Motor neuron (in vitro differentiated cells): Measurements from ENCODE around the gene MYO1B. TPM values are rescaled to one million over a fixed set of nuclear protein-coding genes. Genes with fewer than 3 reads are reported as not detected.

Experiments
- ATAC-seq, 8 experiments: fragments of 200-7000 bp; cut with Tn5 transposase; replicated peaks in 6 of 8; 2 replicates each; pipeline ENCODE4 v1.8.0; 2021; ENCODE audit warnings: mild to moderate bottlenecking in 8 of 8, moderate library complexity in 8 of 8
- H3K27ac ChIP-seq, 2 donors: fragments of 250-450 bp; sonication (Bioruptor Pico); 2 replicates each; pipeline ENCODE4 v1.9.0; 2021; ENCODE audit warnings: antibody characterized with exemption in 2 of 2, mild to moderate bottlenecking in 2 of 2, moderate library complexity in 1 of 2
- H3K4me1 ChIP-seq, 2 donors: fragments of 250-450 bp; sonication (Bioruptor Pico); replicated peaks in 1 of 2; 2 replicates each; pipeline ENCODE4 v1.6.1; 2021; ENCODE audit warnings: antibody characterized with exemption in 2 of 2, mild to moderate bottlenecking in 2 of 2, moderate library complexity in 1 of 2
- H3K4me3 ChIP-seq, 5 donors: fragments of 250-450 bp; sonication (Bioruptor Pico); 2 replicates each; pipeline ENCODE4 v1.9.0; 2021; ENCODE audit warnings: antibody characterized with exemption in 5 of 5, mild to moderate bottlenecking in 5 of 5, moderate library complexity in 4 of 5
- WGBS, 10 experiments: fragments of 450-650 bp; shearing (Covaris generic); methylation state at CpG; one replicate each; pipeline ENCODE4 v1.0.0; 2022; 5-methylcytosine and 5-hydroxymethylcytosine counted together
- in situ Hi-C, 9 experiments: fragments of 400-800 bp; cut with MboI; loops; one replicate each; pipeline ENCODE4 v1.15.0; 2021; ENCODE audit warnings: low sequenced_read_pairs in 9 of 9, low pct_unique_long_range_greater_than_20kb in 2 of 9; ENCODE audit not compliant: unreplicated experiment in 9 of 9
- total RNA-seq, 8 experiments: library from RNA; unstranded; fragments of 300-600 nt; gene quantifications; 2 replicates each; pipeline versions ENCODE4 v1.2.3 to v1.2.4, GENCODE V29; 2022

MYO1B gene
- total RNA-seq, 8 experiments from 2014 or later: 35.6 to 106 (median 51.5) TPM

GRCh38 chr2:191215230-191215629 is 30.0 kb upstream of the MYO1B start:
- H3K4me3 ChIP-seq: no peak overlapping the region
- 56 to 100% (median 88%) methylated on average over 1 of the region's 1 CpG; no CpG with 5 or more reads in 1 of the 10 experiments for WGBS, 10 experiments
- peak in 3 of 8 experiments; percentile 17 to 74 (median 60) for ATAC-seq
- H3K4me1 ChIP-seq: no peaks in the 10 kb centered on the region
- in situ Hi-C loops: loop anchor here in 1 of 9 experiments (25.0 kb wide), 1 partner anchor 297 kb away; no protein-coding TSS in a partner anchor
- no peak overlapping the region for H3K27ac ChIP-seq

DNA sequence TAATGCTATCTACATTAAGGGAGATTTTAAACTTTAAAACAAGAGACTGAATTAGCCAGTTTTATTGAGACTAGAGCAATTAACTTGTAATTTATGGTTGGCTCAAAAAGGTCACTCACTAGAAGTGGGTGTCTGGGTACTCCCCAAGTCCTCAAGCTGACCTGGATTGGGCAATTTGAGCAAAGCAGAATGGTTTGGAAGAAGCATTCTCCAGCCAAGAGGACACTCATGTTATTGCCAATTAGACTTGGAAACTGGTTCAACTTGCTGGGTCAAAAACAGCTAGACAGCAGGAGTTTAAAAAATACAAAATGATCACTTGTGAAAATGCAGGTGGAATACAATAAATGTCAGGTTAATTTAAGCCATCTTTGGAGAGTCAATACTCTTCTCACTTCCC is 29.5 kb upstream of the MYO1B start:
- no peak overlapping the region for H3K27ac ChIP-seq
- H3K4me3 ChIP-seq: no peak overlapping the region
- ATAC-seq: peak in 1 of 8 experiments; percentile 42
- in situ Hi-C loops: loop anchor here in 1 of 9 experiments (25.0 kb wide), 1 partner anchor 297 kb away; no protein-coding TSS in a partner anchor
- no peaks in the 10 kb centered on the region for H3K4me1 ChIP-seq

DNA sequence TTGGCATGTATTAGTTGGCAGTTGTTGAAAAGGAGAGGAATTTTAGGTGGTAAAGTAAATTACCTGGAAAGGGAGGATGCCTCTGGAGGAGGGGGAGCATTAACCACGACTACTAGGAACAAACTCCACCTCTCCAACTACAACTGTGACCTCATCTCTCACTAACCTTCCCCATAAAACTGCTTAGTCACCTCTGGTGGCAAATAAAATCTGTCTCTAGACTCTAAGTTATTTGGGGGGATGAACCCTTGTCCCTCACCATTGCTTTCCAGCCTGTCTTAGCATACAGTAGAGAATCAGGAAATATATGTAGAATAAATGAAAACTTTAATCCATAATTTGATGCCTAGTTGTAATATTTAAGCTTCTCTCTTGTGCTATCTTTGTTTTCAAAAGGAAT is 27.6 kb upstream of the MYO1B start:
- Histone ChIP-seq H3K27ac (no peak overlapping the region), H3K4me3 (no peak overlapping the region), H3K4me1 (no peaks in the 10 kb centered on the region)
- 17 to 50% (median 23%) methylated on average over 1 of the region's 1 CpG; no CpG with 5 or more reads in 6 of the 10 experiments for WGBS, 10 experiments
- ATAC-seq: peak in 3 of 8 experiments; percentile 38 to 64 (median 60)
- in situ Hi-C loops: loop anchor here in 1 of 9 experiments (25.0 kb wide), 1 partner anchor 295 kb away; no protein-coding TSS in a partner anchor

- 26 to 98% (median 40%) methylated on average over 1 to 5 of the region's 5 CpGs; no CpG with 5 or more reads in 1 of the 10 experiments for WGBS, 10 experiments
- Histone ChIP-seq H3K4me3 (no peak overlapping the region), H3K27ac (no peak overlapping the region), H3K4me1 (no peaks in the 10 kb centered on the region)
- in situ Hi-C loops: loop anchor here in 1 of 9 experiments (25.0 kb wide), 1 partner anchor 294 kb away; no protein-coding TSS in a partner anchor
- ATAC-seq: peak in 7 of 8 experiments; percentile 32 to 74 (median 60)
Observed at GRCh38 chr2:191218292-191218898, 26.8 kb upstream of the MYO1B start.

- 80 to 100% (median 86%) methylated on average over 1 to 2 of the region's 2 CpGs; no CpG with 5 or more reads in 4 of the 10 experiments for WGBS, 10 experiments
- in situ Hi-C loops: loop anchor here in 1 of 9 experiments (25.0 kb wide), 1 partner anchor 292 kb away; no protein-coding TSS in a partner anchor
- no peaks in the 10 kb centered on the region for H3K4me1 ChIP-seq
Observed at GRCh38 chr2:191220671-191221070, 24.5 kb upstream of the MYO1B start.

DNA sequence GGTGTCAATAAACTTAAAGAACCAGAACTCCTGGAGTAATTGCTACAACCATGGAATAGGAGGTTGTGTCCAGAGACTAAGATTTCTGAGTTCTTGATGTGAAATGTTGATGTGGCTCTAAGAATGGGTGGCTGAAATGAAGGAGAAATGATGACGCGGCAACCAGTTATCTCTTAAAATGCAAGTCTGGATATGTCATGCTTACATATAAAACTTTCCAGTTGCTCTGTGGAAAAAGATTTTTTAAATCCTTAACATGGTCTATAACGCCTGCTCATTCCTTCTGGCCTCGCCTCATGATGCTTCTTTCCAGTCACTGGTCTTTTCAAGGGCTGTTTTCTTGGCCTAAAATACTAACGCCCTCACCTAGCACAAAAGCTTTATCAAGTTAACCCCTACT is 23.5 kb upstream of the MYO1B start:
- WGBS, 10 experiments: 70 to 100% (median 84%) methylated on average over 1 to 5 of the region's 5 CpGs; no CpG with 5 or more reads in 1 of the 10 experiments
- H3K4me1 ChIP-seq: no peaks in the 10 kb centered on the region
- ATAC-seq: no peak
- no peak overlapping the region for H3K27ac ChIP-seq
- H3K4me3 ChIP-seq: no peak overlapping the region
- in situ Hi-C loops: loop anchor here in 1 of 9 experiments (25.0 kb wide), 1 partner anchor 291 kb away; no protein-coding TSS in a partner anchor

More at GRCh38 chr2:191220671-191221070, 24.5 kb upstream of the MYO1B start:
- Histone ChIP-seq H3K4me3 (no peak overlapping the region), H3K27ac (no peak overlapping the region)
- no peak for ATAC-seq

DNA sequence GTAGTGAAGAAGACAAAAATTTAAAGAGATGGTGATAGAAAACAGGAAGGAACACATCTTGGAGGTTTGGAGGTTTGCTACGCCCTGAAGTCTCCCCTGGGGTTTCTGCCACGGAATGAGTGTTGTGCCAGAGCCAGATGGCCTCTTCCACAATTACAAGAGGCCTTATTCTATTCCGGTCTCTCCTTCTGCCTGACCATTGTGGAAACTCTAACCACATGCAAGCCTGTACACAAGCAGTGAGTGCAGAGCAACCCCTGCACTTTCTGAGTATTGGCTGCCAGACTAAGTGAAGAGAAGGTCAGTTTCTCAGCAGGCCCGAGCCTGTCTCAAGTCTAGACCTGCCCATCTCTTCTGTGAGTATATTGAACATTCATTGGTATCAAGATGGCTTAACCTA is 22.7 kb upstream of the MYO1B start:
- Histone ChIP-seq H3K4me3 (no peak overlapping the region), H3K4me1 (no peaks in the 10 kb centered on the region), H3K27ac (no peak overlapping the region)
- in situ Hi-C loops: loop anchor here in 1 of 9 experiments (25.0 kb wide), 1 partner anchor 290 kb away; no protein-coding TSS in a partner anchor
- 30 to 100% (median 74%) methylated on average over 1 to 4 of the region's 4 CpGs; no CpG with 5 or more reads in 1 of the 10 experiments for WGBS, 10 experiments
- peak in 1 of 8 experiments; percentile 42 for ATAC-seq

DNA sequence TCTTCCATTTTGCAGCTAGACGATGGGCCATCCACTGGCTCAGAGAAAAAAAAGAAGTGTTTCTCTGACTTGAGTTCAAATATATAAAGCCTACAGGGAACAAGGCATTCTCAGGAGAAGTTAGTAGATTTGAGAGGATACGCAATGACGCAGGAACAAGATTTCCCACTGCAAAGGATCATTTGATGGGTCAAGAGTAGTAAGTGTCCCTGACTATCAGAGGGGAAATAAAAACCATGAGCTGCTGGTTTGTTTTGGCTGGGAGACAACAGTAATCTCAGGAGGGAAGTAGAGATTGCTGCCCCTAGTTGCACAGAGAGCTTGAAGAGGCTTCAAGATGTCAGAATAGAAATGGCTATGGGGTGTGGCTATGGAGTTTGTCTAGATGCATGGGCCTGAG is 22.3 kb upstream of the MYO1B start:
- H3K4me1 ChIP-seq: no peaks in the 10 kb centered on the region
- H3K27ac ChIP-seq: no peak overlapping the region
- no peak for ATAC-seq
- in situ Hi-C loops: loop anchor here in 1 of 9 experiments (25.0 kb wide), 1 partner anchor 289 kb away; no protein-coding TSS in a partner anchor
- 93 to 100% (median 100%) methylated on average over 2 to 3 of the region's 3 CpGs; no CpG with 5 or more reads in 3 of the 10 experiments for WGBS, 10 experiments
- no peak overlapping the region for H3K4me3 ChIP-seq

GRCh38 chr2:191225126-191225525 is 20.1 kb upstream of the MYO1B start:
- 88 to 100% (median 100%) methylated on average over 1 of the region's 1 CpG; no CpG with 5 or more reads in 2 of the 10 experiments for WGBS, 10 experiments
- Histone ChIP-seq H3K4me3 (no peak overlapping the region), H3K4me1 (no peaks in the 10 kb centered on the region), H3K27ac (no peak overlapping the region)
- in situ Hi-C loops: loop anchor here in 2 of 9 experiments (25.0 kb wide), 1 partner anchor 287 kb away; no protein-coding TSS in a partner anchor
- ATAC-seq: no peak

- H3K4me3 ChIP-seq: no peak overlapping the region
- no peak overlapping the region for H3K27ac ChIP-seq
- H3K4me1 ChIP-seq: no peaks in the 10 kb centered on the region
- no peak for ATAC-seq
- in situ Hi-C loops: loop anchor here in 2 of 9 experiments (25.0 kb wide), 1 partner anchor 287 kb away; no protein-coding TSS in a partner anchor
- 56 to 100% (median 87%) methylated on average over 1 of the region's 1 CpG for WGBS, 10 experiments
Observed at GRCh38 chr2:191225690-191226089, 19.5 kb upstream of the MYO1B start.

DNA sequence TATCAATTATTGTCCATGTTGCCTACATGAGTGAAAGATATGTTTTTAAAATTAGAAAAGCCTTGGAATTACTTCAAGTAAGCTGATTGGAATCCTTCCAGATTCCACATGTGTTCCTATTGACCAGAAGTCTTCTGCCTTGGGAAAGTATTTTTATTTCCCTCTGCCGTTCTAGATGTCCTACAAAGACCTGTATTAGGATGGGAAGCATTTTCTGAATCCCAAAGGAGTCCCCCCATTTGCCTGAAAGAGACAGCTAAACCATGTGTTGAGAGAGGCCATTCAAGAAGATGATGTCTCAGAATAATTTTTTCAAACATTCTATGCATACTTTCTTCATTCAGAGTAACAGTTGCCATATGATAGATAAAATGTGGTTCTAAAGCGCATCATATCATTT is 19.0 kb upstream of the MYO1B start:
- ATAC-seq: peak in 1 of 8 experiments; percentile 30
- in situ Hi-C loops: loop anchor here in 2 of 9 experiments (25.0 kb wide), 1 partner anchor 286 kb away; no protein-coding TSS in a partner anchor
- H3K27ac ChIP-seq: no peak overlapping the region
- no peak overlapping the region for H3K4me3 ChIP-seq
- 10 to 93% (median 59%) methylated on average over 1 to 2 of the region's 2 CpGs for WGBS, 10 experiments
- H3K4me1 ChIP-seq: no peaks in the 10 kb centered on the region

DNA sequence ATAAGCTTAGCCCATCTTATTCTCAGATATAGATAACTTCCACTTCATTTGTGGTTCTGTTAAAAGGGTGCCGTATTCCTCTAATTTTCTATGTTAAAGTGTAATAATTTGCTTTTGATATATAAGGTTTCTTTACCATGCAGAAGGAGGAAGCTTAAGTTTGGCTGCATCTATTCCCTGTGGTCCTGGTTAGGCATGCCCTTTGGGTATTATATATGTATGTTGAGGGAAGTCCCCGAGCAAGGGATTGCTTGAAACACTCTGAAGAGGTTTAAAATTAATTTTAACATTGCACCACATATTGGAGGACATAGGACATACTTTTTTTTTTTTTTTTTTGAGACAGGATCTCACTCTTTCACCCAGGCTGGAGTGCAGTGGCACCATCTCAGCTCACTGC is 16.9 kb upstream of the MYO1B start:
- Histone ChIP-seq H3K4me3 (no peak overlapping the region), H3K4me1 (no peaks in the 10 kb centered on the region), H3K27ac (no peak overlapping the region)
- no peak for ATAC-seq
- 55 to 100% (median 90%) methylated on average over 2 of the region's 2 CpGs; no CpG with 5 or more reads in 3 of the 10 experiments for WGBS, 10 experiments
- in situ Hi-C loops: loop anchor here in 2 of 9 experiments (25.0 kb wide), 1 partner anchor 284 kb away; no protein-coding TSS in a partner anchor

DNA sequence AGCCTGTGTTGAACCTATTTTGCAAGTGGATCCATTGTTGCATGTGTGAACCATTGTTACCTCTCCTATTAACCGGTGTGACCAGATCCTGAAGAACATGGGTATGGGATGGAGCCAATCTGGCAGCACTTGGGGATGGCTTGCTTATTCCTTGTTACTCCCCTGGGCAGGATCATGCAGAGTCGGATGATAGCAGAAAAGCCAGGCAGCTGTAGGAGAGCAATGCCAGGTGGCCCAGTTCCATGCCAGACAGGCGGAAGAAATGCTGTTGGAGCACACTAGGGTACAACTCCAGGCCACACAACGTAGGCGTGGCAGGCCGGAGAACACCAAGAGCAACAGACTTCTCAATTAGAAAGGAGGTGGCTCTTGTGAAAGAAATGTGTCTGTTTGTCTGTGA is 16.3 kb upstream of the MYO1B start:
- in situ Hi-C loops: loop anchor here in 2 of 9 experiments (25.0 kb wide), 1 partner anchor 283 kb away; no protein-coding TSS in a partner anchor
- Histone ChIP-seq H3K4me1 (no peaks in the 10 kb centered on the region), H3K4me3 (no peak overlapping the region), H3K27ac (no peak overlapping the region)
- no peak for ATAC-seq
- WGBS, 10 experiments: 0 to 95% (median 82%) methylated on average over 1 to 6 of the region's 6 CpGs; no CpG with 5 or more reads in 1 of the 10 experiments
